Purkinje cell (primary cell): Measurements from ENCODE around the gene DNTTIP2. TPM values are rescaled to one million over a fixed set of nuclear protein-coding genes. Genes with fewer than 3 reads are reported as not detected.

Experiments
- polyA plus RNA-seq: library from polyadenylated mRNA; unstranded; fragments of >200 nt; fragmentation: Nextera tagmentation; gene quantifications from 2 replicates; pipeline ENCODE4 v1.2.1, GENCODE V29; 2014

The DNTTIP2 gene
- 54.2 and 78.7 TPM in 2 replicates for polyA plus RNA-seq

GRCh38 chr1:93878889-93879586 is at the start of gene DNTTIP2:
DNTTIP2 (minus strand) TSS chr1:93879206; CDS start chr1:93879148, 58 bp downstream.

GRCh38 chr1:93909146-93910050 is 30.4 kb upstream of the DNTTIP2 start, which contains the start of gene GCLM:
GCLM (minus strand) TSS chr1:93909430; CDS start chr1:93909163, 267 bp downstream.

Other genes with a start within 250 kb of the DNTTIP2 start
- gene BCAR3, start 197.4 kb downstream of the DNTTIP2 start, polyA plus RNA-seq, result 1.3 and 1.6 TPM in 2 replicates
- 14.9 and 17.9 TPM in 2 replicates for gene GCLM, start 30.2 kb upstream of the DNTTIP2 start, polyA plus RNA-seq
- not detected in 2 replicates for gene ABCA4, start 241.9 kb upstream of the DNTTIP2 start, polyA plus RNA-seq